A549 treated with AZD9567 at 1 μM for 4 hours (cell line): ENCODE data around the gene DNAJC3. TPM values are rescaled to one million over a fixed set of nuclear protein-coding genes. Genes with fewer than 3 reads are reported as not detected.

Source experiments
- total RNA-seq: library from RNA; stranded (reverse); fragments of 200-300 nt; extraction: Qiagen RNA extraction; gene quantifications from 5 replicates; pipeline ENCODE4 v1.2.3, GENCODE V29; 2022; ENCODE audit not compliant: insufficient read depth

DNAJC3 gene, protein sequence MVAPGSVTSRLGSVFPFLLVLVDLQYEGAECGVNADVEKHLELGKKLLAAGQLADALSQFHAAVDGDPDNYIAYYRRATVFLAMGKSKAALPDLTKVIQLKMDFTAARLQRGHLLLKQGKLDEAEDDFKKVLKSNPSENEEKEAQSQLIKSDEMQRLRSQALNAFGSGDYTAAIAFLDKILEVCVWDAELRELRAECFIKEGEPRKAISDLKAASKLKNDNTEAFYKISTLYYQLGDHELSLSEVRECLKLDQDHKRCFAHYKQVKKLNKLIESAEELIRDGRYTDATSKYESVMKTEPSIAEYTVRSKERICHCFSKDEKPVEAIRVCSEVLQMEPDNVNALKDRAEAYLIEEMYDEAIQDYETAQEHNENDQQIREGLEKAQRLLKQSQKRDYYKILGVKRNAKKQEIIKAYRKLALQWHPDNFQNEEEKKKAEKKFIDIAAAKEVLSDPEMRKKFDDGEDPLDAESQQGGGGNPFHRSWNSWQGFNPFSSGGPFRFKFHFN
- total RNA-seq = 10.7 to 14.9 TPM (median 12.4 TPM) in 5 replicates

DNA sequence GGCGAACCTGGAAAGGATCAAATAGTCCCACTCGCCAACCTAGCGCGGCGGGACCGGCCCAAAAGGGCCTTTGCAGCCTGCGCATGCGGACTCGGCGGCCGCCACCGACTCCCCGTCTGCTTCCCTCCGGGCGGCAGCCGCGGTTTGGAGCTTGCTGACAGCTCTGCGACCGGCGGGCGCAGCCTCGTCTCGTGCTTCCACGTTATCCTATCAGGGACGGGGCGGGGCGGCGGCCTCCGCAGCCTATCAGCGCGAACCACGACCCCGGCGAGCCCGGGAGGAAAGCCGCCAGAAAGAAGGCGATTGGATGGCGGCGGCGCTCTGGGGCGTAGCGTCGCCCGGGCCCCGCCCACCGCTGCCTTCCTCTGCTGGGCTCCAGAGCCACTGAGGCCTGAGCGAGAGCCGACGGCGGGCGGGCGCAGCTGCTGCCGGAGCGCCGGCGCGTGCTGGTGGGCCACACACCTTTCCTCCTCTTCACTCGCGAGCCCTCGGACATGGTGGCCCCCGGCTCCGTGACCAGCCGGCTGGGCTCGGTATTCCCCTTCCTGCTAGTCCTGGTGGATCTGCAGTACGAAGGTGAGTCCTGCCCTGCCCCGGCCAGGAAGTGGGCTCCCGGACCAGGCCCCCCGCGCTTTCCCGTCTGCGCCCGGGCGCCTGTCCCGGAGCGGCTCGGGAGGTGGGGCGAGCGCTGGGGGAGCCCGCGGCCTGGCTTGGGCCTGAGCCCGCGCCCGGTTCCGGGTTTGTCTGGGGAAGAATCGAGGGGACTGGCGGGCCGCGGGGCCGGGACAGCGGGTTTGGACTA lies at the start of gene DNAJC3:
DNAJC3 (plus strand) TSS at position 378 of the 802 bp plus-strand sequence; CDS start at position 495, 117 bp downstream.

DNA sequence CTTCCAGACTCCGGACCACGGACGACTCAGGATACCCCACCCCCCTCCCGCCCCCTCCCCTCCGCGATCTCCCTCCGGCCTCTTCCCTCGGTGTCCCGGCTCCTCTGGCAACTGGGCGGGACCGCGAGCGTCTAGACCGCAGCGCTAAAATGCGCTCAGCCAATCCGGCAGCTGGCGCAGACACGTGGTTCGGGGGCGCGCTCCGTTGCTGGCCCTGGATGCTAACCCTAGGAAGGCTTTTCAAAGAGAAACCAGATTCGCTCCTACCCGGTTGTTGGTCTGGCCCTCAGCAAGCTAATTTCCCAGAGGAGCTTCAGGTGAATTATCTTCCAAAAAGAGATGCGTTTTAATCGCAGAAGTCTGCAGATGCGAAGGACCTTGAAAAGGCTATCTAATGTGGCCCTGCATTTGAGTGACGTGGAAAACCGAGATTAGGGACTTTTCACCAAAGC lies 32.3 kb upstream of the DNAJC3 start, which contains the start of gene DZIP1:
DZIP1 (minus strand) TSS at position 106 of the 452 bp plus-strand sequence. CDS start 2,677 bp downstream, outside the sequence.

Other genes starting within 250 kb of the DNAJC3 start
- gene CLDN10, start 124.4 kb upstream of the DNAJC3 start, total RNA-seq = 0.20 to 4.8 TPM (median 0.29 TPM) in 5 replicates
- 8.2 to 13.7 TPM (median 13.0 TPM) in 5 replicates for gene DZIP1, start 32.4 kb upstream of the DNAJC3 start, total RNA-seq